CD4-positive, alpha-beta memory T cell (primary cell): Measurements from ENCODE around the gene GSTP1. TPM values are rescaled to one million over a fixed set of nuclear protein-coding genes. Genes with fewer than 3 reads are reported as not detected.
"Not testable (repeated sequence)": the region's sequence is repeated elsewhere in the genome, so short reads cannot be mapped to it uniquely, and the experiment has no call there.

Experiments used
- CTCF ChIA-PET: fragments of 350-600 bp; sonication (Branson Sonifier 250); formaldehyde crosslinking; loops from one replicate; lab custom pipeline; 2021; ENCODE audit warnings: inconsistent platforms; ENCODE audit not compliant: partially characterized antibody; lab: Charles Lee
- POLR2A ChIA-PET: fragments of 350-600 bp; sonication (Branson Sonifier 250); formaldehyde crosslinking; loops from one replicate; lab custom pipeline; 2021; ENCODE audit not compliant: partially characterized antibody; lab: Charles Lee
- DNase-seq, 5 donors: peaks; one replicate each; pipeline versions ENCODE4 v3.0.0 to v3.0.0-alpha.2; 2020 to 2022; ENCODE audit warnings: mixed read lengths in 1 of 5
- H3K27ac ChIP-seq: one replicate; pipeline ENCODE4 v1.7.0; 2013; ENCODE audit warnings: low read depth, low read length
- H3K27me3 ChIP-seq: 2 replicates; pipeline ENCODE4 v1.7.0; 2013; ENCODE audit warnings: mild to moderate bottlenecking, low read length, moderate library complexity; ENCODE audit not compliant: insufficient read depth
- H3K36me3 ChIP-seq: 2 replicates; pipeline ENCODE4 v1.7.0; 2013; ENCODE audit warnings: mild to moderate bottlenecking, low read length, moderate library complexity; ENCODE audit not compliant: insufficient read depth
- H3K4me1 ChIP-seq: 2 replicates; pipeline ENCODE4 v1.7.0; 2013; ENCODE audit warnings: mild to moderate bottlenecking, low read length, moderate library complexity; ENCODE audit not compliant: insufficient read depth
- H3K4me3 ChIP-seq, 2 donors: one replicate each; pipeline ENCODE4 v1.7.0; 2013; ENCODE audit warnings: low read length in 2 of 2, mild to moderate bottlenecking in 1 of 2
- H3K9me3 ChIP-seq, 2 donors: one replicate each; pipeline ENCODE4 v1.7.0; 2013; ENCODE audit warnings: low read length in 2 of 2, control low read depth in 1 of 2; ENCODE audit not compliant: control insufficient read depth in 1 of 2
- H3K27ac Mint-ChIP-seq, 7 donors: one replicate each; pipeline ENCODE4 v1.8.0; 2020 to 2021; ENCODE audit warnings: mixed read lengths in 7 of 7, mild to moderate bottlenecking in 6 of 7, inconsistent platforms in 3 of 7, moderate library complexity in 3 of 7
- H3K27me3 Mint-ChIP-seq, 2 donors: one replicate each; pipeline ENCODE4 v1.8.0; 2020 to 2021; ENCODE audit warnings: mixed read lengths in 2 of 2
- H3K36me3 Mint-ChIP-seq, 2 donors: one replicate each; pipeline ENCODE4 v1.8.0; 2020 to 2021; ENCODE audit warnings: mixed read lengths in 2 of 2, inconsistent platforms in 1 of 2, mild to moderate bottlenecking in 1 of 2
- H3K4me1 Mint-ChIP-seq, 4 donors: one replicate each; pipeline ENCODE4 v1.8.0; 2020 to 2021; ENCODE audit warnings: mixed read lengths in 4 of 4, mild to moderate bottlenecking in 1 of 4
- H3K4me3 Mint-ChIP-seq, 8 donors: one replicate each; pipeline ENCODE4 v1.8.0; 2020 to 2021; ENCODE audit warnings: mixed read lengths in 8 of 8, mild to moderate bottlenecking in 7 of 8, moderate library complexity in 6 of 8, inconsistent platforms in 3 of 8
- H3K9me3 Mint-ChIP-seq, 8 donors: one replicate each; pipeline ENCODE4 v1.8.0; 2020 to 2021; ENCODE audit warnings: mixed read lengths in 8 of 8, mild to moderate bottlenecking in 5 of 8, inconsistent platforms in 3 of 8, moderate library complexity in 1 of 8
- intact Hi-C: fragments of 100-400 bp; cut with micrococcal nuclease; formaldehyde crosslinking; loops from one replicate; pipeline ENCODE4 v1.15.1; 2023
- polyA plus RNA-seq, 2 donors: library from polyadenylated mRNA; unstranded; fragments of 300-500 nt; fragmentation: Illumina TruSeq; gene quantifications; one replicate each; pipeline ENCODE4 v1.2.3, GENCODE V29; 2021
- total RNA-seq, 2 experiments: library from RNA; stranded (reverse); gene quantifications; one replicate each; pipeline ENCODE4 v1.2.3, GENCODE V29; 2021

The GSTP1 gene
- total and polyA plus RNA-seq, 4 experiments from 2014 or later = 134 to 245 (median 189) TPM

DNA sequence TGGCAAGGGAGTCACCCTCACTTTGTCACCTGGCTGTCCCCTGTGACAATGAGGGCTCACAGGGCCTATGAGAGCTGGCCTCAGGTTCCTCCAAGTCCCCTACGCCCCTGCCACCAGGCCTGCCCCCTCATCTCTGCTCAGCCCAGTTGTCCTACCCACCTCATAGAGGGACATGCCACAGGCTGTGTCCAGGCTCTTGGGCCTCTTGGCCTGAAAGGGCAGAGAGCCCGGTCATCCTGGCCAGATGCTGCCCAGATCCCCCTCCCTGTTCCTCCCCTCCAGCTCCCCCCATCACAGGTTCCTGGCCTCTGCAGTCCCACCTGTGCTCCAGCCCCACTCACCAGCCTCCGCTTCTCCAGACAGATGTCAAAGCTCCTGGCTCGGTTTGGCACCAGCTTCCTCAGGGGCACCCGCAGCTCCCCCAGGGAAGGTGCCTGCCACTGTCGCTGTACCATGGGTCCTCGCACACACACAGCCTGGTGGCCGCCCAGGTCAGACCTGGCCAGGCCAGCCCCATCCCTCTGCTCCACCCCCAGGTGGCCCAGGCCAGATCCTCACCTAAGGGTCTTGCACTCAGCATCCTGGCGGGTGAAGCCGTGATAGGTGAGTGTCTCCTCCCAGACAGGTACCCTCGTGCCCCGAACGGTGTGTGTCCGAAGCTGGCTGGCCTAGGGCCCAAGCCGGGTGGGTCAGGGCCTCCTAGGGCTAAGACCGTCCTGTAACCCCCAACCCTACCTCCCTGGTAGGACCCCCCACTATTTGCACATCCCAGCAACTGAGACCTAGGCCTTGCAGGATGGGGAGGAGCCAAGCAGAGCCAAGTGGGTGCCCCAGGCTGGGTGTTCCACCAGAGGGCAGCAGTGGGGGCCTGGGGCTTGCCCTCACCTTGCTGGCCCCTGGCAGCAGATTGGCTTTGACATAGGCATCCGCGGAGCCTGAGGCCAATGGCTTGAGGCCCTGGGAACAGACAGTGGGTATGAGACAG lies 31.4 kb downstream of the GSTP1 start:
- intact Hi-C loops = loop anchor here (1.0 to 2.0 kb wide), 3 partner anchors 9 to 44 kb away; partner anchors contain the start of genes NDUFV1 and NUDT8
- H3K27ac ChIP-seq = peak overlapping the region; percentile 94
- H3K36me3 ChIP-seq = peaks cover 21% of the 10 kb centered on the region
- H3K36me3 Mint-ChIP-seq = peaks cover 4 to 23% of the 10 kb centered on the region in 2 donors
- H3K4me1 Mint-ChIP-seq = peaks cover 13 to 37% (median 20%) of the 10 kb centered on the region in 4 donors
- CTCF ChIA-PET = interaction anchor here (0.6 to 6.9 kb wide), 19 partner anchors 8 to 264 kb away, joined by 3 to 55 read pairs (median 4); partner anchors contain the start of genes ACY3, NUDT8 and POLD4
- H3K9me3 ChIP-seq = no peaks in the 10 kb centered on the region
- H3K27me3 ChIP-seq = no peaks in the 10 kb centered on the region
- H3K4me3 ChIP-seq = peak overlapping the region; percentile 57 to 59
- H3K9me3 Mint-ChIP-seq = no peaks in the 10 kb centered on the region
- peak in 3 of 5 donors; percentile 26 to 43 (median 42) for DNase-seq
- POLR2A ChIA-PET = interaction anchor here (0.7 to 5.2 kb wide), 13 partner anchors 12 to 375 kb away, joined by 3 to 44 read pairs (median 4); partner anchors contain the start of genes ACY3, GSTP1, NUDT8 and POLD4
- H3K4me1 ChIP-seq = peaks cover 33% of the 10 kb centered on the region
- peaks cover 0 to 2% of the 10 kb centered on the region in 2 donors for H3K27me3 Mint-ChIP-seq
- peak overlapping the region; percentile 80 to 88 (median 85) for H3K4me3 Mint-ChIP-seq
- H3K27ac Mint-ChIP-seq = peak overlapping the region; percentile 97 to 99 (median 98)

DNA sequence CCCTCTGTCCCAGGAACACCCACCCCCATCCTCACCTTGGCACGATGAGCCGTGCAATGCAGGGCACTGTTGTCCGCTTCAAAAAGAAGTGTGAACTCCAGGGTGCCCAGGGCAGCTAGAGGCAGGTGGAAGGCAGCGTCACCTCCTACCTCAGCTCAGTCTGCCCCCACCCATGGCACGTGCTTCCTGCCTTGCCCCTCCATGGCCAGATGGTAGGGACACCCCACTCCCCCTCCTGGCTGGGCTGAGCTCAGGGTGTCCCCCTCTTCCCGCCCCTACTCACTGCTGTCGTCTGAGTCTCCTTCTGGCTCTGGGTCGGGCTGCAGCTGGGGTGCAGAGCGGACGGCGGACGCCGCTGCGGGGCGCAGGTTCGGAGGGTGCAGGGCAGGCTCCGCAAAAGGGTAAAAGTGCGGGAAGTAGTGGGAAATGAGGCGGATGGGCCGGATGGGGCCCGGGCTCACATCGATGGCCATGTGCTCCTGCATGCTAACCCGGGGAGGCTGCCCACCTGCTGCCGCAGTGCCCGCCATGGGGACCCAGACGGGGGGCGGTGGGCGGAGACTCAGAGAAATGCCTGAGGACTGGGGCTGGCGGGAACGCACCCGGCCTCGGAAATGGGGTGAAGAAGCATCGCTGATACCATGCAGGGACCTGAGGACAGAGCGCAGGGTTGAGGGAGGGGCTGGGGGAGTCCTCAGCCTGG lies 32.3 kb downstream of the GSTP1 start:
- H3K9me3 Mint-ChIP-seq = no peaks in the 10 kb centered on the region
- intact Hi-C loops = loop anchor here (2.0 kb wide), 1 partner anchor 13 kb away; the partner anchor contains the start of gene NUDT8
- no peaks in the 10 kb centered on the region for H3K27me3 ChIP-seq
- no peaks in the 10 kb centered on the region for H3K9me3 ChIP-seq
- peaks cover 13 to 37% (median 20%) of the 10 kb centered on the region in 4 donors for H3K4me1 Mint-ChIP-seq
- DNase-seq = peak in 2 of 5 donors; percentile 19 to 25
- peaks cover 12% of the 10 kb centered on the region for H3K36me3 ChIP-seq
- peak overlapping the region in 5 of 8 donors; percentile 15 to 85 (median 73) for H3K4me3 Mint-ChIP-seq
- peaks cover 33% of the 10 kb centered on the region for H3K4me1 ChIP-seq
- H3K27me3 Mint-ChIP-seq = peaks cover 0 to 2% of the 10 kb centered on the region in 2 donors
- H3K4me3 ChIP-seq = no peak overlapping the region
- peak overlapping the region in 4 of 7 donors; percentile 36 to 85 (median 52) for H3K27ac Mint-ChIP-seq
- ChIA-PET POLR2A (interaction anchor here (1.3 to 5.2 kb wide), 3 partner anchors 14 to 179 kb away, joined by 3 to 44 read pairs (median 22); partner anchors contain the start of genes GSTP1 and NUDT8), CTCF (interaction anchor here (0.8 to 6.9 kb wide), 6 partner anchors 8 to 234 kb away, joined by 3 to 55 read pairs (median 4); partner anchors contain the start of gene NUDT8)
- peaks cover 4 to 15% of the 10 kb centered on the region in 2 donors for H3K36me3 Mint-ChIP-seq
- H3K27ac ChIP-seq = peak overlapping the region; percentile 25

DNA sequence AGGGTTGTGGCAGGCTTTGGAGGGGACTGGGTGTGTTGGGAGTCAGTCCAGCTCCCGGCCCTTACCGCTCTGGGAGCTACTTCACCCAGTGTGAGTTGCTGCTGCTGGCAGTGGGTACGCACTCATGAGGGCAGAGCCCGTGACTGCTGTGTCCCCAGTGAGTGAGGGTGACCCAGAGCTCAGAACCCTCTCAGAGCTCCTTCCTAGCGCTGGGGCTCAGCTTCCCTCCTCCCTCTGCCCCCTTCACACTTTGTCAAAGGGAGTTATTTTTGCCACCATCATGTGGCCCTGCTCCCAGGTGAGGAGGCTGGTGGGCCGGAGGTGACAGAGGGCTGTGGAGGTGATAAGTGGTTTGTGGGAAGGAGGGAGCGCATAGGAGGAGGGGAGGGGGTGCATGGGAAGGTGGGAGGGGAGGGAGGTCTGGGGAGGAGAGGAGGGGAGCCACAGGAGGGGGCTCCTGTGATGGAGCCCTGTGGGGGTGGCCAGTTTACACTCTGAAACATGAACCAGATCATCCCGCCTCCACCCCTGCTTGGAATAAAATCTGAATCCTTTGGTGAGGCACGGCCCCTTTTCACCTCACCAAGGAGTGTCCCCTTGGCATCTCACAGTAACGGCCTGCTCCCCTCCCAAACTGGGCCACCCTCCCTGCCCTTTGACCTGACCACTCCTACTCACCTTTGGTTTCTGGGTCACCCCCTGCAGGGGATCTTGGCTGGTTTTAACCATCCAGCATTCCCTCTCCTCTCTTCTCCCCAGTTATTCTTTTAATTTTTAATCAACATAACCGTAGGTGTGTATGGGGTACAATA lies 33.0 kb downstream of the GSTP1 start:
- DNase-seq = no peak
- Mint-ChIP-seq H3K9me3 (no peaks in the 10 kb centered on the region), H3K36me3 (peaks cover 4 to 11% of the 10 kb centered on the region in 2 donors), H3K4me1 (peaks cover 13 to 37% (median 20%) of the 10 kb centered on the region in 4 donors), H3K27me3 (peaks cover 0 to 2% of the 10 kb centered on the region in 2 donors), H3K4me3 (peak overlapping the region in 5 of 8 donors; percentile 13 to 85 (median 25)), H3K27ac (peak overlapping the region in 6 of 7 donors; percentile 39 to 86 (median 64))
- Histone ChIP-seq H3K27ac (no peak overlapping the region), H3K36me3 (peaks cover 5% of the 10 kb centered on the region), H3K9me3 (no peaks in the 10 kb centered on the region), H3K27me3 (no peaks in the 10 kb centered on the region), H3K4me1 (peaks cover 33% of the 10 kb centered on the region), H3K4me3 (no peak overlapping the region)
- CTCF ChIA-PET = interaction anchor here (0.8 to 6.9 kb wide), 4 partner anchors 9 to 234 kb away, joined by 3 to 55 read pairs (median 4); partner anchors contain the start of gene NUDT8
- intact Hi-C loops = no loop called here
- POLR2A ChIA-PET = interaction anchor here (1.3 to 5.2 kb wide), 2 partner anchors 13 to 180 kb away, joined by 3 to 44 read pairs; partner anchors contain the start of gene NUDT8

DNA sequence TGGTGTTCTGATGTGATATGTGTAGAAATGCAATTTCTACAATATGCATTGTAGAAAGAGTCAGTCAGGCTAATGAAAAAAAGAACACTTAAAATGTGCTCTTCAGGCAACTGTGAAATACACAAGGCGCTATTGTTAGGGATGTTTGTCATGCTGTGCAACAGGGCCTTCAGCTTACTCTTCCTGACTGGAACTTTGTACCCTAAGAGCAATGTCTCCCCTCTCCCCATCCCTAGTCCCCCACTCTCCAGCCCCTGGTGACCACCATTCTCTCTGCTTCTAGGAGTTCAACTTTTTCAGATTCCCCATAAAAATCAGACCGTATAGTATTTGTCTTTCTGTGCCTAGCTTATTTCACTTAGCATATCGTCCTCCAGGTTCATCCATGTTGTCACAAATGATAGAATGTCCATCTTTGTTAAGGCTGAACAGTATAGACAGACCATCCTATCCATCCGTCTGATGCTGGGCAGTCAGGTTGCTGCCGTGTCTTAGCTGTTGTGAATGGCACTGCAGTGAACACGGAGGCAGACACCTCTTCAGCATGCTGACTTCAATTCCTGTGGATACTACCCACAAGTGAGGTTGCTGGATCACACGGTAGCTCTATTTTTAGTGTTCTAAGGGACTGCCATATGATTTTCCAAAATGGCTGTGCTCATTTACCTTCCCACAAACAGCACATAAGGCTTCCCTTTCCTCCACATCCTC lies 33.8 kb downstream of the GSTP1 start:
- ChIA-PET CTCF (interaction anchor here (6.9 kb wide), 1 partner anchor 11 kb away, joined by 55 read pairs; the partner anchor contains the start of gene NUDT8), POLR2A (interaction anchor here (0.6 to 5.2 kb wide), 2 partner anchors 12 to 13 kb away, joined by 3 to 44 read pairs; partner anchors contain the start of gene NUDT8)
- peak overlapping the region in 3 of 8 donors; percentile 25 to 49 (median 45) for H3K4me3 Mint-ChIP-seq
- H3K4me1 Mint-ChIP-seq = peaks cover 13 to 32% (median 20%) of the 10 kb centered on the region in 4 donors
- no peak for DNase-seq
- no peak overlapping the region for H3K27ac ChIP-seq
- H3K4me1 ChIP-seq = peaks cover 33% of the 10 kb centered on the region
- H3K4me3 ChIP-seq = no peak overlapping the region
- no peaks in the 10 kb centered on the region for H3K9me3 Mint-ChIP-seq
- peaks cover 1 to 7% of the 10 kb centered on the region in 2 donors for H3K36me3 Mint-ChIP-seq
- peaks cover 0 to 2% of the 10 kb centered on the region in 2 donors for H3K27me3 Mint-ChIP-seq
- H3K9me3 ChIP-seq = no peaks in the 10 kb centered on the region
- no peaks in the 10 kb centered on the region for H3K36me3 ChIP-seq
- no peaks in the 10 kb centered on the region for H3K27me3 ChIP-seq
- intact Hi-C loops = no loop called here
- H3K27ac Mint-ChIP-seq = peak overlapping the region; percentile 39 to 86 (median 72)

DNA sequence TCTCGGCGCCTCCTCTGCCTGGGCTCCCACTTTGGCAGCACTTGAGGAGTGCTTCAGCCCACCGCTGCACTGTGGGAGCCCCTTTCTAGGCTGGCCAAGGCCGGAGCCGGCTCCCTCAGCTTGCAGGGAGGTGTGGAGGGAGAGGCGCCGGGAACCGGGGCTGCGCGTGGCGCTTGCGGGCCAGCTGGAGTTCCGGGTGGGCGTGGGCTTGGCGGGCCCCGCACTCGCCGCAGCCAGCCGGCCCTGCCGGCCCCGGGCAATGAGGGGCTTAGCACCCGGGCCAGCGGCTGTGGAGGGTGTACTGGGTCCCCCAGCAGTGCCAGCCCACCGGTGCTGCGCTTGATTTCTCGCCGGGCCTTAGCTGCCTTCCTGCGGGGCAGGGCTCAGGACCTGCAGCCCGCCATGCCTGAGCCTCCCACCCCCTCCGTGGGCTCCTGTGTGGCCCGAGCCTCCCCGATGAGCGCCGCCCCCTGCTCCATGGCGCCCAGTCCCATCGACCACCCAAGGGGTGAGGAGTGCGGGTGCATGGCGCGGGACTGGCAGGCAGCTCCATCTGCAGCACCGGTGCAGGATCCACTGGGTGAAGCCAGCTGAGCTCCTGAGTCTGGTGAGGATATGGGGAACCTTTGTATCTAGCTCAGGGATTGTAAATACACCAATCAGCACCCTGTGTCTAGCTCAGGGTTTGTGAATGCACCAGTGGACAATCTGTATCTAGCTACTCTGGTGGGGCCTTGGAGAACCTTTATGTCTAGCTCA lies 35.5 kb downstream of the GSTP1 start:
- H3K4me3 Mint-ChIP-seq, H3K36me3 ChIP-seq, intact Hi-C loops, H3K27me3 Mint-ChIP-seq, H3K36me3 Mint-ChIP-seq, H3K9me3 Mint-ChIP-seq, H3K27ac Mint-ChIP-seq, H3K4me3 ChIP-seq, H3K27ac ChIP-seq, POLR2A ChIA-PET, H3K27me3 ChIP-seq, H3K9me3 ChIP-seq, DNase-seq: not testable (repeated sequence)
- peaks cover 6 to 23% (median 10%) of the 10 kb centered on the region in 4 donors for H3K4me1 Mint-ChIP-seq
- H3K4me1 ChIP-seq = peaks cover 22% of the 10 kb centered on the region
- CTCF ChIA-PET = interaction anchor here (1.4 kb wide), 1 partner anchor 17 kb away, joined by 3 read pairs; no protein-coding TSS in a partner anchor
